WI38 (cell line): ENCODE data around the gene SPTBN2.

Source experiments
- H3K4me3 ChIP-seq: 2 replicates; pipeline ENCODE4 v1.5.1; 2011; ENCODE audit warnings: low read depth, mild to moderate bottlenecking, control low read depth, low read length
- TF ChIP-seq, protein P1 (sequence below): IDR thresholded peaks from 2 replicates; pipeline ENCODE4 v1.5.1; 2012; ENCODE audit warnings: low read depth, mild to moderate bottlenecking, control low read depth, low read length

Gene SPTBN2

DNA sequence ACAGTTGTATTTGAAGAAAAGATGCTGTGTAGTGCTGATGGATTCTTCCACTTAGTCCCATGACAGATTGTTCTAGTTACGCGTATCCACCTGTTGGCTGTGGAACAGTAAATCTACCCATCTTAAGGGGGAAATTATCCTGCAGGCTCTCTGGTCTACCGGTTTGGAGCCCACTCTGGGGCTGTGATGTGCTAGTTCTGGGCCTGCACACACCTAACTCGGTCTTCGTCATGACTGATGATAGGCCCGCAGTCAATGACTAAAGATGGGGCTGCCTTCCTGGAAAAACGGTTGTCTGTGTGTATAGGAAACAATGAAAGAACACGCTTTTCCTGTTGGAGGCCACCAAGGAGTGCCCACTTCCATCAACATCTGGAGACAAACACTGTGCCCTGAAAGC, 45.1 kb downstream of the SPTBN2 start:
- H3K4me3 ChIP-seq: no peak overlapping the region
- TF ChIP-seq, protein P1, sequence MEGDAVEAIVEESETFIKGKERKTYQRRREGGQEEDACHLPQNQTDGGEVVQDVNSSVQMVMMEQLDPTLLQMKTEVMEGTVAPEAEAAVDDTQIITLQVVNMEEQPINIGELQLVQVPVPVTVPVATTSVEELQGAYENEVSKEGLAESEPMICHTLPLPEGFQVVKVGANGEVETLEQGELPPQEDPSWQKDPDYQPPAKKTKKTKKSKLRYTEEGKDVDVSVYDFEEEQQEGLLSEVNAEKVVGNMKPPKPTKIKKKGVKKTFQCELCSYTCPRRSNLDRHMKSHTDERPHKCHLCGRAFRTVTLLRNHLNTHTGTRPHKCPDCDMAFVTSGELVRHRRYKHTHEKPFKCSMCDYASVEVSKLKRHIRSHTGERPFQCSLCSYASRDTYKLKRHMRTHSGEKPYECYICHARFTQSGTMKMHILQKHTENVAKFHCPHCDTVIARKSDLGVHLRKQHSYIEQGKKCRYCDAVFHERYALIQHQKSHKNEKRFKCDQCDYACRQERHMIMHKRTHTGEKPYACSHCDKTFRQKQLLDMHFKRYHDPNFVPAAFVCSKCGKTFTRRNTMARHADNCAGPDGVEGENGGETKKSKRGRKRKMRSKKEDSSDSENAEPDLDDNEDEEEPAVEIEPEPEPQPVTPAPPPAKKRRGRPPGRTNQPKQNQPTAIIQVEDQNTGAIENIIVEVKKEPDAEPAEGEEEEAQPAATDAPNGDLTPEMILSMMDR: no peak

- TF ChIP-seq, protein P1: no peak
These were observed 47.9 kb downstream of the SPTBN2 start for GRCh38 chr11:66680966-66681645.

DNA sequence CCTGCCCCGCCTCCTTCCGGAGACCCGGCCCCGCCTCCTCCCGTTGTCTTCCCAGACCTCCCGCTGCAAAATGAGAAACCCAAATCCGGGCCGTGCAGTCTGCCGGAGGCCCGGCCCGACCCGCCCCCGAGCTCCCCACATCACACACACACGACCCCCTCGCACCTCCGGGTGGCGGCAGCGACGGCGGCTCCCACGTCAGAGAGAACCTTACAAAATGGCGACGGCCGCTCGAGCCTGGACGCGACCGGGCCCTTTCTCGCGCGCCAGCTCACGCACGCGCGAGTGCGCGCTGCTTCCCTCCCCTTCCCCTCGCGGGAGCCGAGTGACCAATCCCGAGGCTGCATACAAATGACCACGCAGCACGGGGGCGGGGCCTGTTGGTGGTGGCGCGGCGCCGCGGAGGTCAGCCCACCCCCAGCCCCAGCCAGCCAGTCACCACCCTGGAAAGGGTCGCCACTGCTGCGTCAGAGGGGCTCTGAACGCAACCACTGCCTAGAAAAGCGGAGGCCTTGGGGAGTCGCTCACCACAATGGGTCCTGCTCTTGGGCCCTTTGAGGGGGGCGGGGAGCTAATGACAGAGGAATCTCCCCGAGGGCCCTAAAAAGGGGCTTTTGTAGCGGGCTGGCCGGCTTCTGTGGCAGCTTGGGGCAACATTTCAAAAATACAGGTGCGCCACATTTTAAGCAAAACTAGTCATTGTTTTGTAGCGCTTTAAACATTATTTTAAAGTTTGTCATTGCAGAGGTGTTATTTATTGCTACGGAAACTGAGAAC, 51.2 kb downstream of the SPTBN2 start, which contains the start of gene RBM4B:
Gene RBM4B (minus strand): TSS at position 289 of the 777 bp plus-strand sequence. CDS start 808 bp downstream, outside the sequence.
- peak within 1 kb of the TSS; percentile 77 for H3K4me3 ChIP-seq

More at GRCh38 chr11:66680966-66681645, 47.9 kb downstream of the SPTBN2 start:
- H3K4me3 ChIP-seq: no peak overlapping the region

GRCh38 chr11:66676931-66677598, 52.0 kb downstream of the SPTBN2 start:
- peak overlapping the region; percentile 77 for H3K4me3 ChIP-seq
- TF ChIP-seq, protein P1: no peak

More for the DNA sequence above, 51.2 kb downstream of the SPTBN2 start, which contains the start of gene RBM4B:
- TF ChIP-seq, protein P1: no peak

DNA sequence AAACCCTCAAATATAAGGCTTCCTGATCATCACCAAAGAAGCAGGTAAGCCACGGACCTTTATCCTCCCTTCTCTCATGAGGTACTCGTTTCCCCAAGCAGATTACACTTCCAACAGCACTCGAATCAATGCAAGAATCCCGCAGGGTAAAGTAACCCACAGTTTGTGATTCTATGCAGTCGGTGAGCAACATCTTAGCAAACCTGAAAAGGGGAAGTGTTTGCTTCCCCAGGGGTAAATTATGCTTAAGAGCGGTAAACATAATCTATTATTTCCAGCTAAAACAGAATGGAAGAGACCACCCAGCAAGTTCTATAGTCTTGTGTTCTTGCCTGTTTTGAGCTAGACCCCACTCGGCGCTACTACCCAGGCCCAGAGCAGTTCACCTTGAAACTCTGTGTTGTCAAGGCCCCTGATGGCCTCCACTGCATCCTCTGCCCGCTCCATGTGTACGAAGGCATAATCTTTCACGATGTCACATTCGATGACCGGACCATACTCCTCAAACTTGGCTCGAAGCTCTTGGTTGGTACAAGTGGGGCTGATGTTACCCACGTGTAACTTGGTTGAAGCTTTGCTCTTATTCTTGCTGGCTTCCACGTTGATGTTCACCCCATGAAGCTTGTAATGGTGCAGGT, 52.6 kb downstream of the SPTBN2 start:
- peak overlapping the region; percentile 77 for H3K4me3 ChIP-seq
- TF ChIP-seq, protein P1: no peak

GRCh38 chr11:66674964-66675602, 53.9 kb downstream of the SPTBN2 start:
- no peak overlapping the region for H3K4me3 ChIP-seq
- TF ChIP-seq, protein P1: no peak
